Effector memory CD4-positive, alpha-beta T cell (primary cell): ENCODE results near the gene OPTC.

Source experiments
- DNase-seq, 3 donors: peaks; one replicate each; pipeline ENCODE4 v3.0.0-alpha.2; 2020
- H3K27ac ChIP-seq: 2 replicates; pipeline ENCODE4 v1.7.0; 2013; ENCODE audit warnings: mild to moderate bottlenecking, low read length, moderate library complexity; ENCODE audit not compliant: insufficient read depth, poor library complexity, severe bottlenecking
- H3K27me3 ChIP-seq: replicated peaks from 2 replicates; pipeline ENCODE4 v1.7.0; 2013; ENCODE audit warnings: mild to moderate bottlenecking, low read length; ENCODE audit not compliant: insufficient read depth, control insufficient read depth, poor library complexity, severe bottlenecking
- H3K36me3 ChIP-seq: 2 replicates; pipeline ENCODE4 v1.7.0; 2013; ENCODE audit warnings: mild to moderate bottlenecking, low read length, moderate library complexity; ENCODE audit not compliant: control insufficient read depth, insufficient read depth
- H3K4me1 ChIP-seq: 2 replicates; pipeline ENCODE4 v1.7.0; 2013; ENCODE audit warnings: low read length, mild to moderate bottlenecking; ENCODE audit not compliant: control insufficient read depth, insufficient read depth, poor library complexity, severe bottlenecking
- H3K4me3 ChIP-seq: 2 replicates; pipeline ENCODE4 v1.7.0; 2013; ENCODE audit warnings: low read length, low read depth, mild to moderate bottlenecking; ENCODE audit not compliant: insufficient read depth, poor library complexity, severe bottlenecking
- H3K9me3 ChIP-seq: 2 replicates; pipeline ENCODE4 v1.7.0; 2013; ENCODE audit warnings: mild to moderate bottlenecking, low read length, moderate library complexity; ENCODE audit not compliant: control insufficient read depth

The OPTC gene

DNA sequence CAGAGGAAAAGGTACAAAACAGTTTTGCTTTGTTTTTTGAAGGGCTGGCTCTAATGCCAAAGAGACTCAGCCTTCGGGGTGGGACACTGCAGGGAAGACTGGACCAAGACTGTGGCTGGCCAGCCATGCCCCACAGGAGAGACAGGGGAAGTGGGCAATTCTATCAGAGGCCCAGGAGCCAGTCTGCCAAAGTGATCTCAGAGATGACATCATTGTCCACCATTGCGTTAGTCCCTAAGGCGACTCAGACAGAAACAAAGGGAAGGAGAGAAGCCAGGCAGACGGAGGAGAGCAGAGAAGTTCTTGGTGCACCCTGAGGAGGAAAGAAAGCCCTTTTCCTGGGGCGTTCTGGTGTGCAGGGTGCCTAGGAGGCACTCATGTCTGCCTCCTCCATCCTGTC lies 26.4 kb downstream of the OPTC start:
- no peaks in the 10 kb centered on the region for H3K4me1 ChIP-seq
- no peaks in the 10 kb centered on the region for H3K36me3 ChIP-seq
- H3K9me3 ChIP-seq, result no peaks in the 10 kb centered on the region
- no peak for DNase-seq
- no peaks in the 10 kb centered on the region for H3K27me3 ChIP-seq
- H3K4me3 ChIP-seq, result no peak overlapping the region
- H3K27ac ChIP-seq, result no peak overlapping the region

DNA sequence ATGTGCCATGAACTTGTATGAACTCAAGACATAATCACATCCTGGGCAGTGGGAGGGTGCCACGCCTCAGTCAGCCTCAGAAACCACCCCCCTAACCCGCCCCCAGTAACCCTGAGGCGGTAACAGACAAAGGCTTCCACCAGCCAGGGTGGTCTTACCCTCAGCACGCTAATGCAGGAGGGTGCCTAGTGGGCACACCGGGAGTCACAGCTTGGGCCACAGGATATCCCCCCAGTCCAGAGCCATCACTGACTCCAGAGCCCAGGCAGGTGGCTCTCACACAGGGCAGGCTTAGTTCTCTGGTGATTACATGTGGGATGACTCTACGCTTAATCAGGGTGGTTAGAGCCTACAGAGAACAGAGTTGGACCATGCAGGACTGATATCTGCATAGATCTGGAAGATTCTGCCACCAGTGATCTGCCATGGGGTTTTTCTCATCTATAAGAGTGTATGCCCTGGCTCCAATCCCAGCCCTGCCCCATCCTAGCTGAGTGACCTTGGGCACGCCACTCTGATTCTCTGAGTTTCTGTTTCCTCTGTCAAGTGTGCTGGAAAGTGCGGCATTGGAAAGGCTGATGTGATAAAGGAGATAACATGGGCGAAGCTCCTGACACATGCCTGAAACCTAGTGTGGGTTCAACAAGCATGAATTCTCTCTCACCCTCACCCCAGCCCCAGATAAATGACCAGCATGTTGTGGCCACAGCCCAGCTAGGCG lies 27.3 kb downstream of the OPTC start:
- no peak for DNase-seq
- Histone ChIP-seq H3K27me3 (no peaks in the 10 kb centered on the region), H3K36me3 (no peaks in the 10 kb centered on the region), H3K4me3 (no peak overlapping the region), H3K27ac (no peak overlapping the region), H3K4me1 (no peaks in the 10 kb centered on the region), H3K9me3 (no peaks in the 10 kb centered on the region)

DNA sequence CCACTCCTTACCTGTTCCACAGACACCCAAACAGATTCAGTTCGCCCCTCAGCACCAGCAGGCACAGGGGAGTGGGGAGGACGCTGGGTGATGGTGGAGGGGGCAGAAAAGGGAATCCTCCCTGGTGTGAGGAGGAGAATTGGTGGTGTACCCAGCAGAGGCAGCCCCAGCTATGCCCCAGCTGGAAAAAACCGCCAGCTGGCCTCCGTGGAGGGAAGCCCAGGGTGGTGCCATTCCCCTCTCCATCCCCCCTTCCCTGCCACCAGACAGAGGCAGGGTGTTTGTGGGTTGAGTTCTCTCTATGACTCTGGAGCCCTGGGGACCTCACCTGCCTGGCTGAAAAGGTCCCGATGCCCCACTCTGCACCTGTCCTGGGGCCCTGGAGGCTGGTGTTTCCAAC lies 27.9 kb downstream of the OPTC start:
- H3K4me1 ChIP-seq, result no peaks in the 10 kb centered on the region
- H3K27me3 ChIP-seq, result no peaks in the 10 kb centered on the region
- H3K4me3 ChIP-seq, result no peak overlapping the region
- no peak for DNase-seq
- H3K36me3 ChIP-seq, result no peaks in the 10 kb centered on the region
- no peak overlapping the region for H3K27ac ChIP-seq
- no peaks in the 10 kb centered on the region for H3K9me3 ChIP-seq

DNA sequence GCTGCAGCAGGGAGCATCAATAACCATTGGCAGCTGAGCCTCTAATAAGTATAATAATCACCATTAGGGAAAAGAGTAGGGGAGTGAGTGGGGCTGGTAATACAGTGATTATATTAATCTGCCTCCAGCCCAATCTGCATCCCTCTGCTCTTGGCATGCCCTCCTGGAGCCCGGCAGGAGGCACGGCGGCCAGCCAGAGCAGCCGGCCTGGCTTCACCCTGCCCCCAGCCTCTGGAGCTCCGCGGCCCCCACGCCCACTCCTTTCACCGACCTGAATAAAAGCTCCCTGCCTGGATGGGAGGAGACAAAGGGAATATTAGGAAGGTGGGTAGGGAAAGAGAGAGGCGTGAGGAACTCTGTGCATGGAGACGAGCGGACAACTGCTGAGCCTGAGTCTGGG lies 28.3 kb downstream of the OPTC start:
- Histone ChIP-seq H3K27ac (no peak overlapping the region), H3K27me3 (no peaks in the 10 kb centered on the region), H3K36me3 (no peaks in the 10 kb centered on the region), H3K4me1 (no peaks in the 10 kb centered on the region), H3K9me3 (no peaks in the 10 kb centered on the region), H3K4me3 (no peak overlapping the region)
- DNase-seq, result no peak

DNA sequence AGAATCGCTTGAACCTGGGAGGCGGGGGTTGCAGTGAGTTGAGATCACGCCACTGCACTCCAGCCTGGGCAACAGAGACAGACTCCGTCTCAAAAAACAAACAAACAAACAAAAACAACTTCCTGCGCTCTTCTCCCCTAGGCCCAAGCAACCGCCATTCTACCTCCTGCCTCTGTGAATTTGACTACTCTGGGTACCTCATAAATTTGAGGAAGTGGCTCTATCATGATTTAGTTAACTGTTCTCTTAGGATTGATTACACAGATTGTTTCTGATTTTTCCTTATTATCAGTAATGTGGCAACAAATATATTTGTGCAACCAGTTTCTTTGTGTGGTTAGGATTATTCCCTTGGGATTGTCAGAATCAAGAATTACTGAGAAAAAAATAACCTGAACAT lies 29.7 kb downstream of the OPTC start:
- H3K9me3 ChIP-seq, result no peaks in the 10 kb centered on the region
- no peaks in the 10 kb centered on the region for H3K27me3 ChIP-seq
- no peak overlapping the region for H3K27ac ChIP-seq
- DNase-seq, result no peak
- no peaks in the 10 kb centered on the region for H3K36me3 ChIP-seq
- no peaks in the 10 kb centered on the region for H3K4me1 ChIP-seq
- no peak overlapping the region for H3K4me3 ChIP-seq

DNA sequence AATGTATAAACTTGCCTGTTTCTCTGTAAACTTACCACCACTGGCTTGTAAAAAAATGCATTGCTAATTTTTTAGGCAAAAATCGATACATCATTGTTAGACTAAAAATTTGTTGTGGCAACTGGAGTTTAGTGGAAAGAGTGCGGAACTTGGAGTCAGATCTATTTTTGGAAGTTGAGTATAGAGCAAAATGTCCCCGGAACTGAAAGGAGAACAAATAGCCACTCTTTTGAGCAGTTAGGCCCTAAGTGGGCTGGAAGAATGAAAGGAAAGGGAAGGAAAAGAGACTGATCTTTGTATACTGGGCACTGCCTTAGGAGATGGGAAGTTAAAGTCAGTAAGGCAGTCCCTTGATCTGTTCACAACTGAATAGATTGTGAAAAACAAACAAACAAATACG lies 30.2 kb downstream of the OPTC start:
- no peak overlapping the region for H3K27ac ChIP-seq
- no peaks in the 10 kb centered on the region for H3K9me3 ChIP-seq
- no peak for DNase-seq
- H3K36me3 ChIP-seq, result no peaks in the 10 kb centered on the region
- H3K27me3 ChIP-seq, result no peaks in the 10 kb centered on the region
- H3K4me3 ChIP-seq, result no peak overlapping the region
- no peaks in the 10 kb centered on the region for H3K4me1 ChIP-seq

DNA sequence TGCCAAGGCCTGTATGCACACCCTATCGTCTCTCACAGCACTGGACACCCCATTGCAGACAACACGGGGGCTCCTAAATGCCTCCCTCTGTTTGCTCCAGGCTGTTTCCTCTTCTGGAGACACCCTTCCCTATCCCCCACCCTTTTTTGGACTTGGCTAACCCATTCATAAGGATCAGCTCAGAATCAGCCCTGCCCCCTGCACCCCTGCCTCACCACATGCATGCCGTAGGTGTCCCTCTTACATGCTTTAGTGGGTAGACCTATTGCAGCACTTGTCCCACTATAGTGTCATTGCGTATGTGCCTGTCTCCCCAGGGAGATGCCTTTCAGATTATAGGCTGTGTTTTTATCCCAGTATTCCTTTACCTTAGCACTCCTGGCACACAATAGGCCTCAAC lies 30.9 kb downstream of the OPTC start:
- DNase-seq, result no peak
- Histone ChIP-seq H3K4me1 (no peaks in the 10 kb centered on the region), H3K9me3 (no peaks in the 10 kb centered on the region), H3K4me3 (no peak overlapping the region), H3K27me3 (no peaks in the 10 kb centered on the region), H3K36me3 (no peaks in the 10 kb centered on the region), H3K27ac (no peak overlapping the region)

DNA sequence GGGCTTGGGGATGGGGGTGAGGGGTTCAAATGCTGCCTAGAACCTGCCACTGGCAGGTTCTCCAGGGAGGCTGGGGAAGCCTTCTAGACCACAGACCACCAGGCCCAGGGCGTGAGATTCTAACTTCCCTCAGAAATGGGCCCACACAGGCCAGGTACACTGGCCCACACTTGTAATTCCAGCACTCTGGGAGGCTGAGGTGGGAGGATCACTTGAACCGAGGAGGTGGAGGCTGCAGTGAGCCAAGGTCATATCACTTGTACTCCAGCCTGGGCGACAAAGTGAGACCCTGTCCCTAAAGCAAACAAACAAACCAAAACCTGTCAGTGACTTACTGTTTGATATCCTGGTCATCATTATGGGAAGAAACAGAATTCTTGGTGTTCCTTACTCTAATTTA lies 31.7 kb downstream of the OPTC start:
- no peaks in the 10 kb centered on the region for H3K4me1 ChIP-seq
- H3K27me3 ChIP-seq, result no peaks in the 10 kb centered on the region
- no peak for DNase-seq

DNA sequence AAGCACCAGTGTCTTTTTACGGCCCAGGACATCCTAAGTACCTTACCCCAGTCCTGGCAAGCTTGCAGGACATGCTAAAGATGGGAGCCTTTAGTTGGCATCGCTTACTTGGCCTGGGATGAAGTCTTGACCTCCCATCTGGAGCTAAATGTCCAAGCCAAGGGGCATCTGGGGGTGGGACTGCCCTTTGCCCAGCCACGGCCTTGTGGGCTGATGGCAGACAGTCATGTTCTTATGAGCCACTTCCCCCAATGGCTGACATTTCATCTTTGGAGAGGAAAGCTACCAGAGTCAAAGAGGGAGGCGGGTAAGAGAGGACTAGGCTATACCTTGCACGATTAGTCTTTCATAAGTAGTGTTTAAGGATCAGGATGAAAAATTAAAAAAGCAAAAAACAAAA lies 32.2 kb downstream of the OPTC start:
- Histone ChIP-seq H3K9me3 (no peaks in the 10 kb centered on the region), H3K4me3 (no peak overlapping the region), H3K27ac (no peak overlapping the region), H3K36me3 (no peaks in the 10 kb centered on the region), H3K27me3 (no peaks in the 10 kb centered on the region), H3K4me1 (no peaks in the 10 kb centered on the region)
- no peak for DNase-seq

More for the DNA sequence above, 31.7 kb downstream of the OPTC start:
- no peak overlapping the region for H3K4me3 ChIP-seq
- no peaks in the 10 kb centered on the region for H3K9me3 ChIP-seq
- H3K27ac ChIP-seq, result no peak overlapping the region
- no peaks in the 10 kb centered on the region for H3K36me3 ChIP-seq

DNA sequence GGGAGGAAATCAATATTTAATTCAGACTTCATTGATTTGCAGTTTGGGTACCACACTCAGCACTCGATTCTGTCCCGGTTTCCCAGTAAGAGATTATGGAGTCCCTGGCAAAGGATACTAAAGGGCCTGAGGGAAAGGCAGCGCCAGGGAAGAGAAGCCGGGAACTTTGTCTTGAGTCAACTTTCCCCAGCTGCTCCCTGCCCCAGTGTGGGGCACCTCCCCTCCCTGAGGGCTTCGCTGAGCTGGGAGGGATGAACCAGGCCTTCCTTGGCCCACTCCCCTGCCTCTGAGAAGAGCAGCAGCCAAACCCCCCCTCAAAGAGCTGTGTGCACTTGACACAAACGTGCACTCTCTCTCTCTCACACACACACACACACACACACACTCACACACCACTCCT lies 32.6 kb downstream of the OPTC start:
- Histone ChIP-seq H3K27me3 (no peaks in the 10 kb centered on the region), H3K27ac (no peak overlapping the region), H3K36me3 (no peaks in the 10 kb centered on the region), H3K9me3 (no peaks in the 10 kb centered on the region), H3K4me1 (no peaks in the 10 kb centered on the region), H3K4me3 (no peak overlapping the region)
- DNase-seq, result no peak
